Natural killer cell treated with Interleukin-12 subunit alpha and Interleukin-12 subunit beta and Interleukin-15 and Interleukin-18, amount 100 ng/mL, for 72 hours (primary cell): Measurements from ENCODE around the gene TUBD1. TPM values are rescaled to one million over a fixed set of nuclear protein-coding genes. Genes with fewer than 3 reads are reported as not detected.
"Not testable (repeated sequence)": the region's sequence is repeated elsewhere in the genome, so short reads cannot be mapped to it uniquely, and the experiment has no call there.

Experiments used
- ATAC-seq, 2 donors: fragments of 150-1000 bp; cut with Tn5 transposase in 1 of 2; sonication (Bioruptor Pico), chemical (Tn5 transposase) in 1 of 2; 2 replicates each; pipeline ENCODE4 v1.10.0; 2021
- DNase-seq: peaks from one replicate; pipeline ENCODE4 v3.0.0; 2022; ENCODE audit warnings: low spot score
- H3K27ac Mint-ChIP-seq, 2 donors: 1 replicate in 1 of 2; 2 replicates in 1 of 2; pipeline ENCODE4 v1.8.0; 2022; ENCODE audit warnings: mixed read lengths in 2 of 2, mild to moderate bottlenecking in 1 of 2, moderate library complexity in 1 of 2
- H3K27me3 Mint-ChIP-seq, 2 donors: 1 replicate in 1 of 2; 2 replicates in 1 of 2; pipeline ENCODE4 v1.8.0; 2022; ENCODE audit warnings: mixed read lengths in 2 of 2
- H3K36me3 Mint-ChIP-seq: one replicate; pipeline ENCODE4 v1.8.0; 2022; ENCODE audit warnings: mixed read lengths
- H3K4me1 Mint-ChIP-seq, 2 donors: 1 replicate in 1 of 2; 2 replicates in 1 of 2; pipeline ENCODE4 v1.8.0; 2022; ENCODE audit warnings: low read depth in 2 of 2, mixed read lengths in 2 of 2, mild to moderate bottlenecking in 1 of 2
- H3K4me3 Mint-ChIP-seq: one replicate; pipeline ENCODE4 v1.8.0; 2022; ENCODE audit warnings: mixed read lengths
- H3K9me3 Mint-ChIP-seq: 2 replicates; pipeline ENCODE4 v1.8.0; 2022; ENCODE audit warnings: mixed read lengths
- total RNA-seq, 2 donors: library from RNA; stranded (reverse); gene quantifications; one replicate each; pipeline ENCODE4 v1.2.3, GENCODE V29; 2022

TUBD1 gene
- total RNA-seq, 2 donors from 2014 or later: 10.6 to 15.1 TPM

DNA sequence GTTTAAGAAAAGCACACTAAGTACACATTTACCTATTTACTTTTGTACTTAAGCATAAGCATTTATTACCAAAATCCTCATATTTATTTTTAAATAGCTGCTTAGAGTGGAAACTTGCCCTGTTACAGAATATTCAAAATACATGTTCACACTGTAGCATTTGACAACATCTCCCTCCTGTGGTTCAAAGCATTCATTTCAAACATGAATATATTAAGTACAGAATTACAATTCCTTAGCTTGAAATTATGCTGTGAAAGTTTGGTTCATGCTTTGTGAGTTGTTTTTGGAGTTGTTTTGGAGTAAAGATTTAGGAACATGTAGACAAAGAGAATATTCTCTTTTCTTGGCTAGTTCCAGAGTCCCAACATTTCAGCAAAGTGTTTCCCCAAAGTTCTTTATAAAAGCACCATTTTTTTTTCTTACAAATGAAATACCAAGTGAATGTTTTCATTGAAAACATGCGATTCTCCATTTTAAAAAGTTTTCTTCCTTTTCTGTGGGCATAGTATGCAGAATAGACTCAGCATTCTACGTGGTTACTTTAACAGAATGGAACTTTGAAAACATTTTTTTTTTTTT lies 33.2 kb downstream of the TUBD1 start:
- Mint-ChIP-seq H3K36me3 (no peaks in the 10 kb centered on the region), H3K9me3 (no peaks in the 10 kb centered on the region), H3K4me3 (no peak overlapping the region), H3K27ac (peak overlapping the region; percentile 28 to 50), H3K4me1 (peaks cover 11% of the 10 kb centered on the region in 2 donors), H3K27me3 (no peaks in the 10 kb centered on the region)
- no peak for DNase-seq
- ATAC-seq: peak; percentile 62 to 69

DNA sequence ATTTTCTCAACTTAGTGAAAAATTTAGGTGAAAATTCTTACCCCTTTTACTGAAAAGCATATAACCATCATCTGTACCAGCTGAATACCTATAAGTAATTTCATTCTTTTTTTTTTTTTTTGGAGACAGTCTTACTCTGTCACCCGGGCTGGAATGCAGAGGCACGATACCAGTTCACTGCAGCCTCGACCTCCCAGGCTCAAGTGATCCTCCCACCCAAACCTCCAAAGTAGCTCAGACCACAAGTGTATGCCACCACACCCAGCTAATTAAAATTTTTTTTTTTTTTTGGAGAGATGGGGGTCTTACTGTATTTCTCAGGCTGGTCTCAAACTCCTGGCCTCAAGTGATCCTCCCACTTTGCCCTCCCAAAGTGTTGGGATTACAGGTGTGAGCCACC lies 33.8 kb downstream of the TUBD1 start:
- no peaks in the 10 kb centered on the region for H3K36me3 Mint-ChIP-seq
- H3K4me1 Mint-ChIP-seq: peaks cover 11% of the 10 kb centered on the region in 2 donors
- H3K9me3 Mint-ChIP-seq: no peaks in the 10 kb centered on the region
- no peak overlapping the region for H3K4me3 Mint-ChIP-seq
- H3K27me3 Mint-ChIP-seq: no peaks in the 10 kb centered on the region
- no peak for ATAC-seq
- peak overlapping the region; percentile 28 to 50 for H3K27ac Mint-ChIP-seq
- DNase-seq: no peak

DNA sequence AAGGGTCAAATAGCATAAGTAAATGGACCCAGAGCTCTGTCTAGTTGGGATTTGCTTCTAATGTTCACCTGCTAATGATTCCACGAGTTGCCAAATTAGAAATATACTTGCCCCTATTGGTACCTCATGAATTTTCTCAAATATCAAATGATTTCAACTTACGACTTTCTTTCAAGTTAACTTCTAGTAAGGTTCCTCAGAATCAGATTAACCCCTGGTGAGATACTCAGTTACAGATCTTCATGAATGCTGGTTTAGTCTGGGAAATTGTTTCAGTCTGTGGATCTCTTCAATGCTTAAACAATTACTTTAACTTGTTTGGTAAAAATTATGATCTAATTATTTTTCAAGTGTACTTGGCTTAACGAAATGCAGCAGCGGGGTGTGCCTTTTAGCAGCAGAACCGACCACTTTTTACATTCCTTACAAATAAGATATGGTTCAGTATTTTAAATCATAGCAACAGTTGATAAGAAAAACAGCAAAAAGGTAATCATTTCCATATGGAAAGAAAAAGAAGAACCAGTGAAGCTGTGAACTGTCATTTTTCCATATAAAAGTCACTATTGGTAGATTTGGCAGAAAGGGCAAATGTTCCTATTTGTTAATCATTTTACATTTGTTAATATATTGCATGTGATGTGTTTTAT lies 34.5 kb downstream of the TUBD1 start:
- H3K9me3 Mint-ChIP-seq: no peaks in the 10 kb centered on the region
- H3K27ac Mint-ChIP-seq: peak overlapping the region in 1 of 2 donors; percentile 50
- ATAC-seq: no peak
- H3K4me3 Mint-ChIP-seq: no peak overlapping the region
- H3K4me1 Mint-ChIP-seq: peaks cover 15% of the 10 kb centered on the region in 2 donors
- H3K27me3 Mint-ChIP-seq: no peaks in the 10 kb centered on the region
- H3K36me3 Mint-ChIP-seq: peaks cover 2% of the 10 kb centered on the region
- no peak for DNase-seq

DNA sequence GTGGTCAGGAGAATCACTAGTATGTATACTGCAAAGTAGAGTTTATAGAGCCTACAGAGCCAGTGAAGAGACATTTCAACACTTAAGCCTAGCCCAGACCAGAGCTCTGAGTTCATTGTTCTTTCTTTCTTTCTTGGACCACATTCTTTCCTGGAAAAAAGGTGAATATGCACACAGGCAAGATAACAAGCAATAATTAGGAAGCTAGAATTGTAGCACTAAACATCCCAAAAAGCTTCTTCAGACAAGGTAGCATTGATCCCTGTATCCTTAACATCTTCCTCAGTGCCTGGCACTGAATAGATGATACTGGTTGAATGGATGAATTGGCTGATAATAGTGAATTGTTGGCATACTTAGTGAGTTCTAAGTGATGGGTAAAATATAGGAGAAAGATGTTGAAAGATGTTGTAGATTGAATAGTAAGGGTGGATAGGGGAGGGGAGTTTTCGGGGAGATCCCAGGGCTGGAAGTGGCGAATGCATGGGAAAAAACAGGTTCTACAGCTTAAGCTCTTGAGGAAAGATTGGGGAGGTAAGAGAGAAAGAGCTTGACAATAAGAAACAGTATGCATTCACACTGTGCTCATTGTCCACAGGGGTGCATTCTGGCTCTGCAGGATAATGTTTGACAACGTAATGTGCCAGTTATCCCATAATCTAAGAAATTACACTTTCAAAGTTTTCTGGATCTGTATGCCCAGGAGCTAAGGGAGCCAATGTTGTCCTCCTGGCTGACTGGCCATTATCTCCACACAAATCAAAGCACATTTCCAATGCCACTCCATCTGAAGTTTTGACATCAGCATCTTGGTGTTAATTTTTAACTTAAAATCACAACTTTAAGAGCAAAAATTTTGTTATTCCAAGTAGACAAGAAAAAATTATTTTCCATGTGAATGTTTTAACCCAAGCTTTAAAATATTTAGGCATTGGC lies 35.6 kb downstream of the TUBD1 start:
- no peaks in the 10 kb centered on the region for H3K27me3 Mint-ChIP-seq
- H3K4me3 Mint-ChIP-seq: no peak overlapping the region
- peaks cover 20 to 21% of the 10 kb centered on the region in 2 donors for H3K4me1 Mint-ChIP-seq
- peaks cover 5% of the 10 kb centered on the region for H3K36me3 Mint-ChIP-seq
- H3K27ac Mint-ChIP-seq: peak overlapping the region; percentile 17 to 50
- DNase-seq: no peak
- no peaks in the 10 kb centered on the region for H3K9me3 Mint-ChIP-seq
- no peak for ATAC-seq

DNA sequence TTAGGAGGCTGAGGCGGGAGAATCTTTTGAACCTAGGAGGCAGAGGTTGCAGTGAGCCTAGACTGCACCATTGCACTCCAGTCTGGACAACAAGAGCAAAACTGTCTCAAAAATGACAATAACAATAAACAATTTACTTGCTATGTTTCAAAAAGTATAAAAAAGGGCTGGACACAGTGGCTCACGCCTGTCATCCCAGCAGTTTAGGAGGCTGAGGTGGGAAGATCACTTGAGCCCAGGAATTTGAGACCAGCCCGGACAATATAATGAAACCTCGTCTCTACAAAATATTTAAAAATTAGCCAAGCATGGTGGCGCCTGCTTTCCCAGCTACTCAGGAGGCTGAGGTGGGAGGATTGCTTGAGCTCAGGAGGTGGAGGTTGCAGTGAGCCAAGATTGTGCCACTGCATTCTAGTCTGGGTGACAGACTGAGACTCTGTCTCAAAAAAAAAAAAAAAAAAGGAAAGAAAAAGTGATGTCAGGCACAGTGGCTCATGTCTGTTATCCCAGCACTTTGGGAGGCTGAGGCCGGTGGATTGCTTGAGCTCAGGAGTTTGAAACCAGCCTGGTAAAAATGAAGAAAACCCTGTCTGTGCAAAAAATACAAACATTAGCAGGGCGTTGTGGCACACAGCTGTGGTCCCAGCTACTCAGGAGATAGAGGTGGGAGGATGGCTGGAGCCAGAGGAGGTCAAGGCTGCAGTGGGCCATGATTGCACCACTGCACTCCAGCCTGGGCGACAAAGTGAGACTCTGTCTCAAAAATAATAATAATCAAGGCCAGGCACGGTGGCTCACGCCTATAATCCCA lies 38.6 kb downstream of the TUBD1 start:
- H3K9me3 Mint-ChIP-seq, DNase-seq, H3K27me3 Mint-ChIP-seq, H3K4me3 Mint-ChIP-seq, ATAC-seq, H3K36me3 Mint-ChIP-seq: not testable (repeated sequence)
- Mint-ChIP-seq H3K27ac (peak overlapping the region; percentile 74 to 82), H3K4me1 (peaks cover 26 to 33% of the 10 kb centered on the region in 2 donors)

DNA sequence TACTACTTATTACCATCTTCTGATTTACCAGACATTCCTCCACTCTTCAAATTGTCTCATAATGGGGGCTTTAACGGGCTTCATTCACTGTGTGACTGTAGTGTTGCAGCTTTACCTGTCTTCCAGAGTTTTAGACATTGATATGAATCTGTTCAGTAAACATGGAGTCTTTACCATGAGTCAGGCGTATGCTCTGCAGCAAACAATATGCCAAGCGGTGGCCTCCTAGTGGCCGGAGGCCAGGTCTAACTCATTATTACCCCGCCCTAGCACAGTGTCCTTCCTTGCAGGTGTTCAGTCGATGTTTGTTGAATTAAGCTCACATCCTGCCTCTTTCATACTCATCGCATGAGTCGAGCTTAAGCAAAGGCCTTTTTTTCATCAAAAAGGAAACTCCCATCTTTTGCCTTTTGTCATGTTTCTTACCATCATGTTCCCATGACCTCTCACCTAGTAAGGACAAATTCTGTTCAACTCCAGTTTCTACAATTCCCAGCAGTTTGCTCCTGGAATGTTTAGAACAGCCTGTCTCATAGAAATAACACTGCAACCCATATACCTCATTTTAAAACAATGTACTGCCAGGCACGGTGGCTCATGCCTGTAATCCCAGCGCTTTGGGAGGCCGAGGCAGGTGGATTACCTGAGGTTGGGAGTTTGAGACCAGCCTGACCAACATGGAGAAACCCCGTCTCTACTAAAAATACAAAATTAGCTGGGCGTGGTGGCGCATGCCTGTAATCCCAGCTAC lies 39.4 kb downstream of the TUBD1 start:
- ATAC-seq (peak in 1 of 2 donors; percentile 55), DNase-seq (no peak)
- H3K27ac Mint-ChIP-seq: peak overlapping the region; percentile 74 to 82
- H3K9me3 Mint-ChIP-seq: no peaks in the 10 kb centered on the region
- peaks cover 34 to 39% of the 10 kb centered on the region in 2 donors for H3K4me1 Mint-ChIP-seq
- no peaks in the 10 kb centered on the region for H3K27me3 Mint-ChIP-seq
- peaks cover 5% of the 10 kb centered on the region for H3K36me3 Mint-ChIP-seq
- H3K4me3 Mint-ChIP-seq: peak overlapping the region; percentile 37

DNA sequence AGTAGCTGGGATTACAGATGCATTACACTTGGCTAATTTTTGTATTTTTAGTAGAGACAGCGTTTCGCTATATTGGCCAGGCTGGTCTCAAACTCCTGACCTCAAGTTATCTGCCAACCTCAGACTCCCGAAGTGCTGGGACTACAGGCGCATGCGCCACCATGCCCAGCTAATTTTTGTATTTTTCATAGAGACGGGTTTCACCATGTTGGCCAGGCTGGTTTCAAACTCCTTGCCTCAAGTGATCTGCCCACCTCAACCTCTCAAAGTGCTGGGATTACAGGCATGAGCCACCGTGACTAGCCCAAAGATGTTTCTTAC lies 39.9 kb downstream of the TUBD1 start:
- H3K36me3 Mint-ChIP-seq, H3K9me3 Mint-ChIP-seq, H3K27me3 Mint-ChIP-seq, DNase-seq, ATAC-seq: not testable (repeated sequence)
- Mint-ChIP-seq H3K4me3 (peak overlapping the region; percentile 37), H3K27ac (peak overlapping the region; percentile 74 to 82), H3K4me1 (peaks cover 36 to 41% of the 10 kb centered on the region in 2 donors)

DNA sequence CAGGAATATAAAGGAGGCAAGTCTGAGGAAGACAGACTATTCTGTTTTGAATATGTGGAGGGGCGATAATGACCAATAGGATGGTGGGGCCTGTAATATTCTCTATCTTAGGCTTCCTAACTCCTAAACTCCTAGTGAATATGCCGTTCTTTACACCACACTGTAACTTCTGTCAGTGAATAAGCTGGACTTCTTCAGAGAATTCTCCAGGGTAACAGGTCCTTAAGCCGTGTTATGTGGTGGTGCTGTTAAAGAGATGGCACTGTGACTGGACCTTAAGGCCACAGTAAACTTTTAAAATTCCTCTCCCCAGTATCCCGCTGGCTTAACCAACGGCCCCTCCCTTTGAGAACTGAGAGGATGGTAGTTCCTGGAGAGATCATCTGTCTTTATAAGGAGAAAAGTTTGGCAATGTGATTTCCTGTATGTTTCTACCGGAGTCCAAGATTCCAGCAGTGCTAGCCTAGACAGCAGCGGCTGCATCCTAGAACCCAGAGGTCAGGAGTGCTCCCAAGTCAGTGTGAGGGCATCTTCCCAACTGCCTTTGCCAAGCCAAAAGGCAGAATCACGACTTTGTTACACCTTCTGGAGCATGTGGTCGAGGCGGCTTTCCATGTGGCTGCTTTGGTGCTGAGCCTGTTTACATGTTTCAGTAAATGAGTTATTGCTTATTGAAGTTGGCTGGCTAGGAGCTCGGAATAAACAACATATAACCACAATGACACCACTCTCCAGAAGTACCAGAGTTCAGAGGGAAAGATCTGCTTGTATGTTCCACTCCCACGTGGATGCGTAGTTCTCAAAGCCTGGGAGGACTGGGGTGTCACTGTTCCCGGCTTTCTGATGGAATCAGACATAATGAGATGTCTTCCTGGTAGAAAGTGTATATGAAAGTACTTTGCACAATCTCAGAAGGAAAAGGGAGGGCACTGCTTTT lies 41.0 kb downstream of the TUBD1 start:
- H3K4me1 Mint-ChIP-seq: peaks cover 38 to 44% of the 10 kb centered on the region in 2 donors
- no peak overlapping the region for H3K4me3 Mint-ChIP-seq
- DNase-seq (no peak), ATAC-seq (no peak)
- H3K9me3 Mint-ChIP-seq: no peaks in the 10 kb centered on the region
- peaks cover 5% of the 10 kb centered on the region for H3K36me3 Mint-ChIP-seq
- H3K27me3 Mint-ChIP-seq: no peaks in the 10 kb centered on the region
- H3K27ac Mint-ChIP-seq: peak overlapping the region; percentile 26 to 82

DNA sequence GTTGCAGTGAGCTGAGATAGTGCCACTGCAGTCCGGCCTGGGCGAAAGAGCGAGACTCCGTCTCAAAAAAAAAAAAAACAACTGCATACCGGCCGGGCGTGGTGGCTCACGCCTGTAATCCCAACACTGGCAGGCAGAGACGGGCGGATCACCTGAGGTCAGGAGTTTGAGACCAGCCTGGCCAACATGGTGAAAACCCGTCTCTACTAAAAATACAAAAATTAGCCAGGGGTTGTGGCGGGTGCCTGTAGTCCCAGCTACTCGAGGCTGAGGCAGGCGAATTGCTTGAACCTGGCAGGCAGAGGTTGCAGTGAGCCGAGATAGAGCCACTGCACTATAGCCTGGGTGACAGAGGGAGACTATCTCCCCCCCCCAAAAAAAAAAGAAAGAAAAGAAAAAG lies 42.4 kb downstream of the TUBD1 start:
- H3K36me3 Mint-ChIP-seq, H3K9me3 Mint-ChIP-seq, H3K4me3 Mint-ChIP-seq, DNase-seq, ATAC-seq, H3K27me3 Mint-ChIP-seq: not testable (repeated sequence)
- peak overlapping the region in 1 of 2 donors; percentile 100 for H3K27ac Mint-ChIP-seq
- H3K4me1 Mint-ChIP-seq: peaks cover 47 to 51% of the 10 kb centered on the region in 2 donors

DNA sequence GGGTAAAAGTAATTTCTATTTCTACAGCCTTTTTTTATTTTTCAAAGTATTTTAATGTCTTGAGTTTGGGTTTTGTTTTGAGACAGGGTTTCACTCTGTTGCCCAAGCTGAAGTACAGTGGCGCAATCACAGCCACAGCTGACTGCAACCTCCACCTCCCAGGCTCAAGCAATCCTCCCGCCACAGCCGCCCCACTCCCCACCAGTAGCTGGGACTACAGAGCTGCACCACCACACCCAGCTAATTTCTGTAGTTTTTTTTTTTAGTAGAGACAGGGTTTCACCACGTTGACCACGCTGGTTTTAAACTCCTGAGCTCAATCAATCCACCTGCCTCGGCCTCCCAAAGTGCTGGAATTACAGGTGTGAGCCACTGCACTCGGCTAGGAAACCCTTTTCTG lies 44.0 kb downstream of the TUBD1 start:
- Mint-ChIP-seq H3K4me3 (peak overlapping the region; percentile 69), H3K36me3 (peaks cover 5% of the 10 kb centered on the region), H3K4me1 (peaks cover 54 to 56% of the 10 kb centered on the region in 2 donors), H3K27me3 (no peaks in the 10 kb centered on the region), H3K9me3 (no peaks in the 10 kb centered on the region), H3K27ac (peak overlapping the region; percentile 100)
- ATAC-seq (peak; percentile 90), DNase-seq (peak; percentile 92)

DNA sequence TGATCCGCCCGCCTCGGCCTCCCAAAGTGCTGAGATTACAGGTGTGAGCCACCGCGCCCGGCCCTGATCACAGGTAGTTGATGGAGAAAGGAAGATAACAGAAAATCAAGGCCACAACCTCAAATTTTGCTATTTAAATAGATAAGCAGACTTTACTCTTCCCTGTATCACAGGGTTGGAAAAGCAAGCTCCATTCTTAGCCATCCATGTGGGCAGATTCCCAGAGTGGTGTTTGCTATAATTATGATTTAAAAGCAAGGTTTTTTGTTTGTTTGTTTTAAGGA lies 44.4 kb downstream of the TUBD1 start:
- no peaks in the 10 kb centered on the region for H3K27me3 Mint-ChIP-seq
- no peaks in the 10 kb centered on the region for H3K9me3 Mint-ChIP-seq
- DNase-seq (no peak), ATAC-seq (no peak)
- H3K4me1 Mint-ChIP-seq: peaks cover 55 to 57% of the 10 kb centered on the region in 2 donors
- peaks cover 4% of the 10 kb centered on the region for H3K36me3 Mint-ChIP-seq
- peak overlapping the region; percentile 69 for H3K4me3 Mint-ChIP-seq
- H3K27ac Mint-ChIP-seq: peak overlapping the region; percentile 100
